A673 (cell line): Measurements from ENCODE around the gene OR5K4. TPM values are rescaled to one million over a fixed set of nuclear protein-coding genes. Genes with fewer than 3 reads are reported as not detected.

ENCODE experiments used
- Bru-seq: library from RNA; stranded (reverse); fragments of 400-500 nt; gene quantifications from one replicate; lab custom pipeline; 2021; lab: Mats Ljungman, UMichigan
- BruChase-seq, 2 experiments: library from RNA; stranded (reverse); fragments of 400-500 nt; gene quantifications; one replicate each; lab custom pipeline; 2021; lab: Mats Ljungman, UMichigan
- BruUV-seq: library from RNA; stranded (reverse); fragments of 400-500 nt; replicated peaks from 2 replicates; lab custom pipeline; 2021; lab: Mats Ljungman, UMichigan
- CTCF ChIA-PET: fragments of 300-600 bp; sonication (Branson Sonifier 250); formaldehyde crosslinking; loops from one replicate; lab custom pipeline; 2022; ENCODE audit warnings: antibody characterized with exemption; lab: Charles Lee
- POLR2A ChIA-PET: fragments of 300-600 bp; sonication (Branson Sonifier 250); formaldehyde crosslinking; loops from one replicate; lab custom pipeline; 2022; ENCODE audit warnings: antibody characterized with exemption; ENCODE audit not compliant: low non-redundant PET; lab: Charles Lee
- DNase-seq: peaks from one replicate; pipeline ENCODE4 v3.0.0-alpha.2; 2015; ENCODE audit warnings: low spot score
- H3K27ac ChIP-seq: fragments of 200-600 bp; sonication (generic); 2 replicates; pipeline ENCODE4 v1.5.1; 2016; ENCODE audit warnings: mixed run types, low read depth, mild to moderate bottlenecking, mixed read lengths, antibody characterized with exemption, low read length; ENCODE audit not compliant: poor library complexity, severe bottlenecking
- H3K27me3 ChIP-seq: fragments of 200-600 bp; sonication (generic); replicated peaks from 2 replicates; pipeline ENCODE4 v1.6.1; 2017; ENCODE audit warnings: mixed run types, low read depth, mild to moderate bottlenecking, mixed read lengths, antibody characterized with exemption, low read length; ENCODE audit not compliant: insufficient read depth, poor library complexity
- H3K36me3 ChIP-seq: fragments of 200-600 bp; sonication (generic); 2 replicates; pipeline ENCODE4 v1.6.1; 2016; ENCODE audit warnings: mixed run types, mild to moderate bottlenecking, mixed read lengths, antibody characterized with exemption, low read length; ENCODE audit not compliant: insufficient read depth, poor library complexity, severe bottlenecking
- H3K4me1 ChIP-seq: fragments of 200-600 bp; sonication (generic); 2 replicates; pipeline ENCODE4 v1.6.1; 2017; ENCODE audit warnings: mixed run types, mild to moderate bottlenecking, mixed read lengths, antibody characterized with exemption, low read length; ENCODE audit not compliant: insufficient read depth, poor library complexity, severe bottlenecking
- H3K4me3 ChIP-seq: fragments of 200-600 bp; sonication (generic); 2 replicates; pipeline ENCODE4 v1.5.1; 2016; ENCODE audit warnings: low read depth, mixed run types, mild to moderate bottlenecking, mixed read lengths, low read length; ENCODE audit not compliant: poor library complexity, severe bottlenecking
- H3K9me3 ChIP-seq: fragments of 200-600 bp; sonication (generic); 2 replicates; pipeline ENCODE4 v1.6.1; 2016; ENCODE audit warnings: mixed run types, low read depth, mild to moderate bottlenecking, mixed read lengths, antibody characterized with exemption, low read length; ENCODE audit not compliant: poor library complexity, severe bottlenecking
- EZH2 ChIP-seq: fragments of 200-600 bp; sonication (generic); IDR thresholded peaks from 2 replicates; pipeline ENCODE4 v1.6.1; 2017; ENCODE audit warnings: borderline replicate concordance, low read depth, mild to moderate bottlenecking, mixed read lengths, antibody characterized with exemption, low read length; ENCODE audit not compliant: poor library complexity, severe bottlenecking
- intact Hi-C: fragments of 100-400 bp; cut with micrococcal nuclease; formaldehyde crosslinking; loops from one replicate; pipeline ENCODE4 v1.10.0; 2022; ENCODE audit not compliant: unreplicated experiment
- long read RNA-seq: library from polyadenylated mRNA; stranded (forward); transcript quantifications from one replicate; pipeline ENCODE4 v2.0.0, GENCODE V29; 2022
- total RNA-seq: library from RNA; stranded (reverse); gene quantifications from 2 replicates; pipeline ENCODE4 v1.2.3, GENCODE V29; 2021
- TF ChIP-seq, protein P1 (sequence below): fragments of 300-800, 200-600 bp; sonication (generic); conservative IDR thresholded peaks from 2 replicates; pipeline ENCODE4 v1.5.1; 2017; ENCODE audit warnings: low read depth, mild to moderate bottlenecking, antibody characterized with exemption, low read length, moderate library complexity, mixed read lengths

Gene OR5K4, protein sequence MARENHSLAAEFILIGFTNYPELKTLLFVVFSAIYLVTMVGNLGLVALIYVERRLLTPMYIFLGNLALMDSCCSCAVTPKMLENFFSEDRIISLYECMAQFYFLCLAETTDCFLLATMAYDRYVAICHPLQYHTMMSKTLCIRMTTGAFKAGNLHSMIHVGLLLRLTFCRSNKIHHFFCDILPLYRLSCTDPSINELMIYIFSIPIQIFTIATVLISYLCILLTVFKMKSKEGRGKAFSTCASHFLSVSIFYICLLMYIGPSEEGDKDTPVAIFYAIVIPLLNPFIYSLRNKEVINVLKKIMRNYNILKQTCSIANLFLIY
- total RNA-seq = not detected in 2 replicates
- not detected for Bru-seq, nascent RNA
- not detected for BruChase-seq, experiment 1, labeled RNA remaining after a 2-hour chase
- not detected for BruChase-seq, experiment 2, labeled RNA remaining after a 6-hour chase
- long read RNA-seq = 0 reads

DNA sequence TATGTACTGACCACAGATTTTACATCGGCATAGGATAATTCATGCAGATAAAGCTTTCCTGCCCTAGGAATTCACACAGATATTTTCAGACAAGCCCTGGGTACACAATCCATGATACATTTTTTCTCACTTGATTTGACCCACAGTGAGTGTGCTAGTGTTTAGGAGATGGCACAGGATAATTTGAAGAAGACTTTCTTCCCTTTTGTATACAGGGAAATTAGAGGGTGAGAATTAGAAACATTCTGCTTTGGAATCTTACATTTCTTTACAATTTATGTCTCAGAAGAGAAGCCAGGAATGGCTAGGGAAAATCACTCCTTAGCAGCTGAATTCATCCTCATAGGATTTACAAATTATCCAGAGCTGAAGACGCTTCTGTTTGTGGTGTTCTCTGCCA lies at the start of gene OR5K4:
Gene OR5K4 (plus strand): TSS at position 301 of the 400 bp plus-strand sequence. CDS start 0 bp downstream, at position 301.
- intact Hi-C loops = no loop called here
- Histone ChIP-seq H3K4me1 (no peaks in the 10 kb centered on the region), H3K9me3 (no peaks in the 10 kb centered on the region), H3K4me3 (no peak within 1 kb of the TSS), H3K27ac (no peak within 1 kb of the TSS), H3K36me3 (no peaks in the 10 kb centered on the region), H3K27me3 (peaks cover 10% of the 10 kb centered on the region)
- POLR2A ChIA-PET = no interaction called here
- CTCF ChIA-PET = no interaction called here
- BruUV-seq = no TSS peak
- DNase-seq = no peak
- TF ChIP-seq, protein P1, sequence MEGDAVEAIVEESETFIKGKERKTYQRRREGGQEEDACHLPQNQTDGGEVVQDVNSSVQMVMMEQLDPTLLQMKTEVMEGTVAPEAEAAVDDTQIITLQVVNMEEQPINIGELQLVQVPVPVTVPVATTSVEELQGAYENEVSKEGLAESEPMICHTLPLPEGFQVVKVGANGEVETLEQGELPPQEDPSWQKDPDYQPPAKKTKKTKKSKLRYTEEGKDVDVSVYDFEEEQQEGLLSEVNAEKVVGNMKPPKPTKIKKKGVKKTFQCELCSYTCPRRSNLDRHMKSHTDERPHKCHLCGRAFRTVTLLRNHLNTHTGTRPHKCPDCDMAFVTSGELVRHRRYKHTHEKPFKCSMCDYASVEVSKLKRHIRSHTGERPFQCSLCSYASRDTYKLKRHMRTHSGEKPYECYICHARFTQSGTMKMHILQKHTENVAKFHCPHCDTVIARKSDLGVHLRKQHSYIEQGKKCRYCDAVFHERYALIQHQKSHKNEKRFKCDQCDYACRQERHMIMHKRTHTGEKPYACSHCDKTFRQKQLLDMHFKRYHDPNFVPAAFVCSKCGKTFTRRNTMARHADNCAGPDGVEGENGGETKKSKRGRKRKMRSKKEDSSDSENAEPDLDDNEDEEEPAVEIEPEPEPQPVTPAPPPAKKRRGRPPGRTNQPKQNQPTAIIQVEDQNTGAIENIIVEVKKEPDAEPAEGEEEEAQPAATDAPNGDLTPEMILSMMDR = no peak

- H3K9me3 ChIP-seq = no peaks in the 10 kb centered on the region
- POLR2A ChIA-PET = no interaction called here
- intact Hi-C loops = no loop called here
- CTCF ChIA-PET = no interaction called here
- BruUV-seq = no TSS peak
- no peak overlapping the region for H3K27ac ChIP-seq
- no peak for DNase-seq
- H3K4me1 ChIP-seq = no peaks in the 10 kb centered on the region
- TF ChIP-seq EZH2 = no peak
- TF ChIP-seq, protein P1 = no peak
- peaks cover 45% of the 10 kb centered on the region for H3K27me3 ChIP-seq
- H3K36me3 ChIP-seq = no peaks in the 10 kb centered on the region
- no peak overlapping the region for H3K4me3 ChIP-seq
Observed at GRCh38 chr3:98322101-98322500, 31.6 kb upstream of the OR5K4 start.

DNA sequence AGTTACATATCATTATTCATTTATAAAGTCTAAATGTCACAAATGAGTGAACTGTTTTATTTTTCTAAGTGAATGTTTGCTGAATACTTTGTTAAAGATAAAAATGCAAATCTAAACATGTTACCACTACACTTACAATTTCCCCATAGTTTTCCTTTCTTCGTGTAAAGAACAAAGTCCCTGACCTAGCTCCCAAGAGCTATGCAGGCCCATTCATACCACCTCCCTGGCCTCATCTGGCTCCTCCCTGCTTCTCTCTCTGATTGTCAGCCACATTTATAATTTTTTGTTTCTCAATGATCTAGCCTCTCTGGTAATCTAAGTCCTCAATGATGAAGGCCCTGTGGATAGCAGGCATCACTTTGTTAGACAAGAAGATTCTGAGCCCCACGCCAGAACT lies 31.0 kb upstream of the OR5K4 start:
- Histone ChIP-seq H3K9me3 (no peaks in the 10 kb centered on the region), H3K27ac (no peak overlapping the region), H3K36me3 (no peaks in the 10 kb centered on the region), H3K27me3 (peaks cover 44% of the 10 kb centered on the region), H3K4me1 (no peaks in the 10 kb centered on the region), H3K4me3 (no peak overlapping the region)
- ChIA-PET POLR2A (no interaction called here), CTCF (no interaction called here)
- DNase-seq = no peak
- no TSS peak for BruUV-seq
- intact Hi-C loops = no loop called here
- no peak for TF ChIP-seq EZH2
- TF ChIP-seq, protein P1 = no peak
